HG03095 (cell line): ENCODE measurements around the gene TUBB6.

Experiments
- ATAC-seq: cut with Tn5 transposase; IDR thresholded peaks from one replicate; pipeline ENCODE4 v1.9.1; 2021; ENCODE audit warnings: moderate library complexity; ENCODE audit not compliant: unreplicated experiment

Gene TUBB6

DNA sequence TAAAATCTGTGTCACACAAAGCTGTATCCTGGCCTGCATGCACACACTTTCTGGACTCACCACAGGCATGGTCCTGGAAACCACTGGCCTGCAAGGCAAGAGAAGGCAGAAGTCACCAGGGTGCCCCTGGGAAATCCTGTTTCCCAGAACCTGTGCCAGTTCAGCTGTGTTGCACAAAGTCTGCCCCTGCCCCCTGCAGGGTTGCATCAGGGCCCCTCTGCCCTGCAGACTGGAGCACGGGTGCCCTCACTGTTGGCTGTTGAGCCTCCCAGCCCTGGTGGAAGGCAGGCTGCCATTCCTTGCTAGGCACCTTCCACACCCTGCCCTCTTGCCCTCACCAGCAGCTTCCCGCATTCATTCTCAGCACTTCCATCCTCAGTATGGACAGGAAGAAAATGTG, 18.0 kb upstream of the TUBB6 start:
- no peak for ATAC-seq

GRCh38 chr18:12291161-12291560, 16.9 kb upstream of the TUBB6 start:
- no peak for ATAC-seq

- no peak for ATAC-seq
Measured at GRCh38 chr18:12291690-12292089, 16.4 kb upstream of the TUBB6 start.

DNA sequence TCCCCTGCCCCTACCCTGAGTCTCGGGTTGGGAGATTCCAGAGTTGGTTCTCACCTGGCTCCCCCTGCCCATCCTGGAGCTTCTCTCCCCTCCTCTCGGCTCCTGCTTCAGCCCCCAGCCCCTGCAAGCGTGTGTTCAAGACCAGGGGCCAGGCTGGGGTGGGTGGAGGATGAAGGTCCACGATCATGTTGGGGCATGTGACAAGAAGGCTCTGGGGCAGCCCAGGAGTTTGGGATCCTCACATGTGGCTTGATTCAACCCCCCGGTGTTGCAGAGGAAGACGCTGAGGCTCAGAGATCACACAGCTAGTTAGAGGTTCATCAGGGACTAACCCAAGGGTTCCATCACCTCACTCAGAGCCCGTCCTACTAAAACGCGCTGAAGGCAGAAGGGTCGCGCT, 14.2 kb upstream of the TUBB6 start:
- ATAC-seq, result no peak

DNA sequence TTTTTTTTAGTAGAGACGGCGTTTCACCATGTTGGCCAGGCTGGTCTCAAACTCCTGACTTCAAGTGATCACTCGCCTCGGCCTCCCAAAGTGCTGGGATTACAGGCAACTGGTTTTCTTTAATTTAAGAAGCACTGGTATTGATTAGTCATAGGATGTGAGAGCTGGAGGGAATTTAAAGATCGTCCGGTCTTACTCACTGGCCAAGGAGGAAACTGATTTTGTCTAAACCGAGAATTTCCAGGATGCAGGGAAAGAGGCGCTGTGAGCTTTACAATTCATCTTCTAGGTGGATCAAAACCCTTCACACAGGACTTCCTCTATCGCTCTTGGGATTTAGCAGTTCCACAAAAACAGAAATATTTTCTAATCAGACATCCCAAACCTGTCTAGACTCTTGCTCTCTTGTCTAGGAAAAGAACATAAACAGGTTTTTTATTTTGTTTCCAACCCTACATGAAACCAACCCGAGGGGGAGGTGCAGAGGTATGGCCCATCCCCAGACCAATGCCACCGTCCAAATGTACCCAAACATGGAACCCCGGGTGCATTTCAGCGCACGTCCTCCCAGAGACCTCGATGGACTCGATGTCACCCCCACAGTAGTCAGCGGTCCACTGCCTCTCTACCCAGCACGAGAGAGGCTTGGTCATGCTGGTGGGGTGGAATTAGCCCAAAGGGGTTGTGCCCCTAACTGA, 12.5 kb upstream of the TUBB6 start:
- no peak for ATAC-seq

DNA sequence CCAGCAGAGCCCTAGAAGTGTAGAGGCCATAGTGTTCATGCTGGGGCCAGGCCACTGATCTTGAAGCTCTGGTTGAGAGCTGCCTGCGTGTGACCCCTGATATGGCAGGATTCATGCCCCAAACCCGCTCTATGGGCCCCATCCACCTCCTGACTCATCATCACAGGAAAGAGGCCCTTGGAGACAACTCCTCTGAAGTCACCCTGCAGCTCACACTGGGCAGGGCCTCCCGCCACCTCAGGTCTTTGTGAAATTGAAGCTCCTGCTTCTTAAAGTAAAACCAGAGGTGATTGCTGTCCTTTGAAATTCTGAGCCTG, 12.0 kb upstream of the TUBB6 start:
- ATAC-seq, result no peak

GRCh38 chr18:12296457-12296856, 11.6 kb upstream of the TUBB6 start:
- ATAC-seq, result no peak

DNA sequence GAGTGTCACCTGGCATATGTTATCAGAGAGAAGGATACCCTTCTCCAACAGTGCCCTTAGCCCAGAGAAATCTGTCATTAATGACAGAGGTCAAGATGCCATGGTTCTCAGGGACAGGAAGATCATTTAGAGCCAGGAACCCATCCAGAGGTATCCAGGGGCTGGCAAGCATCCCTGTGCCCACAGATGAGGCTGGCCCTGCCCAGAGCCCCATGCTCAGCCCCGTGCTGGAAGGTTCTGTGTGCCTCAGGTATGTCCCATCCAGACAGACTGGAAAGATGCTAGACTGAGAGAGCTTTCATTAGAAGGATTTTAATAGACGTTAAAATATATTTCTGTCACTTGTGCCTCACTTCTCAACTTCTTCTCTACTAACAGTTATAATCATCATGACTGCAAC, 8.2 kb upstream of the TUBB6 start:
- ATAC-seq, result no peak

GRCh38 chr18:12301263-12302005, 6.6 kb upstream of the TUBB6 start:
- no peak for ATAC-seq

DNA sequence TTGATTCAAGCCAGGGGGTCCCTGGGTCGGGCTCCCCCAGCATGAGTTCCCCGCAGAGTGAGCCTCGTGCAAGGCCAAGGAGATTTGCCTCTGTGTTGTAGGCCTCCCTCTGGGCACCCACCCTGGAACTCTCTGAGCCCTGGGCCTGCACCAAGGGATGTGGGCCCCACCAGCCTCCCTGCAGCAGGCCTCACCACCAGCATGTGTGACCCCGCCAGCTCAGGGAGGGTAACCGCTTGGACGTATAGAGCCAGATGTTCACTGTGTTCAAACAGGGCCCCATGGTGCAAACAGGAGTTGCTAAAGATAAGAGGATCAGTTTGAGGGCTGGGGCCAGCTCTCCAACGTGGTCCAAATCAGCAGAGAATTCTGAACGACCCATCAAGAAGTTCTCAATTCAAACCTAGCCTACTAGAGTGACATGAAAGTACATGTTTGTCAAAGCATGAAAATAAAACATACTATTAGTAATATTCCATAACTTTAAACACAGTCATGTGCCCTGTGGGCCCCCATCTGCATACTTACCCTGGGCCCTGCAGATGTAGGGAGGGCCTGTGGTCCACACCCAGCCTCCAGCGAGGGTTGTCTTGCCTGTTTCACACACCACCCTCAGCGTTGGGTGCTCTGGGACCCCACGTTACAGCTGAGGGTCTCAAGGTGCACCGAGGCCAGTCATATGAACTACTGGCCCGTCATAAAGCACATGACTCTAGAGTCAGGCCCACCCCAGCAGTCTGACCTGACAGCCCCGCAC, 5.5 kb upstream of the TUBB6 start:
- ATAC-seq, result no peak

DNA sequence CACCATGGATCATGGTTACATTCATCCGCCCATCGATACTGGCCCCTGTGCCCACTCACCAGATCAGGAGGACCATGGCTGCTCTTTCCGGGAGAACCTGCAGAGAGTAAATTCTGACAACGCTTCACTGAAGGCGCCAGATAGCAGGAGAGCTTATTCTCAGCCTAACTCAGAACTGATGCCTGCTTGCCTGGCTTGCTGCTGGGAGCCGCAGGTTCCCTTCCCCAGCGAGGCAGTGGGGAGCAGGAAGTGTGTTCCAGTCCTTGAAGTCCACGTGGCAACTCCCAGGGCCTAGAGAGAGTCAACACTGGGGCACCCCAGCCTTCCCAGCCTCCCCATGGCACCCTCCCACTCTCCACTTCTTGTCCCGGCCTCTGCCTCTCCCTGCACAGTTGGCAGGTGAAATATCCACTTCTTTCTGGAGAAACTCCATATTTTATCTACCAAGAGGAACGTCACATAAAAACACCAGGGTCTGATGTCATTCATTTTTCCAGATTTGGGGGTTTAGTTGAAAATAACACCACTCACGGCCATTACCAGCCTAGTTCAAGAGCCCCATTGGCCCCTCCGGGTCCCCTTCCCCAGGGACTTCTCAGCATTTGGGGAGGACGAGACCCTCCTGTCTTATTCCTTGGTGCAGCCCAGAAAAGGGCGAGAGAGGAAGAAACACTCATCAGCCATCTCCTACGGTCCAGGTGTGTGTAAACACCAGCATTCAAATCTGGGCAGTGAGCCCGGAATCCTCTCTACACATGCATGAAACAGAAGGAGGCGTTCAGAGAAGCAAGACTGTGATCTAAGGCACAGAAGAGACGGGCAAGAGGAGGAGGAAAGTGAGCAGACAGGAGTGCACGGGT, 3.5 kb upstream of the TUBB6 start:
- ATAC-seq, result no peak

DNA sequence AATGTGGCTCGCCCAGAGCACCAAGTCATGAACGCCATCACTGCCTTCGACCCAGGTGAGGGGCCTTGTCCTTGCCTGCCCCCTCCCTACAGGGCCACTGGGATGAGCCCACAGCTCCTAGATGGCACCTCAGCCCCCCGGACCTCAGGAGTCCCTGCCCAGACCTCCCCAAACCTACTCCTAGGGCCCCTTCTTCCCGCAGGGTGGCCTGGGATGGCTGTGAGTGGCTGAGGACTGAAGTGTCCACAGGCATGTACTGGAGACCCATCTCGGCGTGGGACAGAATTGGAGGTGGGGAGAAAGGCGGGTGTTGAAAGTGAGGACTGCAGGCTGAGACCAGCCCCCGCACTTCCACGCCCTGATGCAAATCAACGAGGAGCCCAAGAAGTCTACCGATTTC, 2.8 kb upstream of the TUBB6 start:
- no peak for ATAC-seq

GRCh38 chr18:12305930-12306629, 2.0 kb upstream of the TUBB6 start:
- no peak for ATAC-seq

- ATAC-seq, result no peak
Measured at GRCh38 chr18:12306752-12307700, 1.0 kb upstream of the TUBB6 start.

- ATAC-seq, result peak; percentile 48
Measured at GRCh38 chr18:12308386-12309100, 502 bp downstream of the TUBB6 start.

DNA sequence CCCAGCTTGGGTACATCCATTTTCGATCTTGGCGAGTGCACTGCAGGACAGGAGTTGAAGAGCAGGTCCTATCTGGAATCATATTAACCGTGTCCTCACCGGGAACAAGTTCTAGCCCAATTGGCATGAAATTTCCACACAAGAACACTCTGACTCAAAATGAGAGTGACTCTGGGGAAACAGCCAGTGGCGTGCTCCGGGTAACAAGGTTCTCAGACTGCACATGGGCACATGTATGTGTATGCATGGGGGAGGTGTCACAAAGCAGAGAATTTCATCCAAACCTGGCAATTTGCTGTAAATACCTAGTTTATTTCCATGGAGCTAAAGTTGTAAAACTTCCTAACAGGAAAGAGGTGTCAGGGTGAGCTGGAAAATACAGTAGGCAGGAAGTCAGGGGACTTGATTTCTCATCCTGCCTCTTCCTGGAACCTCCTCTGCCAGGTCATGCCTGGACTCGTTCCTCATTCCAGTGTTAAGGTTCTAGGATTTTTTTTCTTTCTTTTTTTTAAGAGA, 1.7 kb downstream of the TUBB6 start:
- ATAC-seq, result no peak

DNA sequence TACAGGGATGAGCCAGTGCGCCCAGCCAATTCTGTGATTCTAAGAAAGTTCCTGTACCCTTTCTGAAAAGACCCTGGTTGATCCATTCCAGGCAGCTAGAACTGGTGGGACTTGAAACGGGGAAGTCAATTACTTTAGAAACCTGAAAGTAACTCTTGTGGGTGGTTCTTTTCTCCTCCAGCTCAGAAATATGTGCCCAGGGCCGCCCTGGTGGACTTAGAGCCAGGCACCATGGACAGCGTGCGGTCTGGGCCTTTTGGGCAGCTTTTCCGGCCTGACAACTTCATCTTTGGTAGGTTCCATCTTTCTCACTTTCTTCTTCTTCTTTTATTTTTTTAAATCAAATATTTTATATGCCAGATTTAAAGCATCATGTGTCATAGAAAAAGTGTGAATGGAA, 2.7 kb downstream of the TUBB6 start:
- ATAC-seq, result no peak

DNA sequence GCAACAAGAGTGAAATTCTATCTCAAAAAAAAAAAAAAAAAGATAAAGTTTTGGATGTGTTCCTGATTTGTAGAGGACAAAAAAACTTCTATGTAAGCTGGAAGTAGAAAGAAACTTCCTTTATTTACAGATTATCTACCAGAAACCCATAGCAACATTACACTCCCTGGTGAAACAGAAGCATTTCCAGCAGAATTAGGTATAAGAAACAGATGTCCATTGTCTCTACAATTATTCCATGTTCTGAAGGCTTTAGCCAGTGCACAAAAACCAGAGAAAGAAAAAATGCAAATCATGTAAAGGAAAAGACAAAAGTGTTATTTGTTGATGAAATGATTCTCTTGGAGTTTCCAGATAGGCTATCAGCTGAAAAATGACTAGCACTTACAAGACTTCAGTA, 4.9 kb downstream of the TUBB6 start:
- ATAC-seq, result no peak
